Esophagus squamous epithelium (tissue), 5 donors: ENCODE measurements around the gene GPC3. TPM values are rescaled to one million over a fixed set of nuclear protein-coding genes. Genes with fewer than 3 reads are reported as not detected.

Experiments used
- DNase-seq: peaks from one replicate; lab custom pipeline; 2025; lab: John Stamatoyannopoulos, UW
- H3K27ac ChIP-seq, 4 donors: fragments of 200-600 bp; sonication (generic); one replicate each; pipeline ENCODE4 v1.5.1; 2016 to 2019; ENCODE audit warnings: mild to moderate bottlenecking in 1 of 4
- H3K27me3 ChIP-seq, 4 donors: fragments of 200-600 bp; sonication (generic); 1 replicate in 3 of 4; 2 replicates in 1 of 4; pipeline versions ENCODE4 v1.5.1 to v1.6.0; 2017 to 2021; ENCODE audit warnings: antibody characterized with exemption in 1 of 4
- H3K36me3 ChIP-seq, 3 donors: fragments of 200-600 bp; sonication (generic); one replicate each; pipeline ENCODE4 v1.5.1; 2016 to 2019
- H3K4me1 ChIP-seq, 3 donors: fragments of 200-600 bp; sonication (generic); one replicate each; pipeline ENCODE4 v1.5.1; 2017 to 2019
- H3K4me3 ChIP-seq, 4 donors: fragments of 200-600 bp; sonication (generic); 1 replicate in 3 of 4; 2 replicates in 1 of 4; pipeline ENCODE4 v1.5.1; 2016 to 2019; ENCODE audit warnings: mild to moderate bottlenecking in 2 of 4, moderate library complexity in 1 of 4
- H3K9me3 ChIP-seq, 3 donors: fragments of 200-600 bp; sonication (generic); one replicate each; pipeline ENCODE4 v1.5.1; 2016 to 2019
- CTCF ChIP-seq, 6 experiments: fragments of 450-650 bp in 4 of 6; fragments of 200-600 bp in 2 of 6; sonication (generic) in 2 of 6; IDR thresholded peaks; one replicate each; pipeline ENCODE4 v1.5.1; 2016 to 2019; ENCODE audit warnings: antibody characterized with exemption in 6 of 6, mild to moderate bottlenecking in 4 of 6, moderate library complexity in 4 of 6
- POLR2A ChIP-seq, 4 donors: fragments of 450-650 bp; IDR thresholded peaks; one replicate each; pipeline ENCODE4 v1.6.1; 2017; ENCODE audit warnings: antibody characterized with exemption in 4 of 4, mild to moderate bottlenecking in 4 of 4, moderate library complexity in 3 of 4
- WGBS, 2 donors: methylation state at CpG; one replicate each; pipeline ENCODE4 v1.1.5; 2018; 5-methylcytosine and 5-hydroxymethylcytosine counted together
- intact Hi-C: fragments of 100-400 bp; cut with DNase I; formaldehyde crosslinking; loops from one replicate; pipeline ENCODE4 v1.15.0; 2022
- total RNA-seq, 4 donors: library from RNA; depleted of rRNA; stranded (reverse); fragments of >200 nt; gene quantifications; one replicate each; pipeline ENCODE4 v1.1.0, GENCODE V29; 2016
- donor health status: DM: yes; HTN: yes; CAD: no.

GPC3 gene
- total RNA-seq, 4 donors from 2014 or later = 0.44 to 2.8 (median 1.7) TPM; not detected in 1

- Histone ChIP-seq H3K36me3 (no peaks in the 10 kb centered on the region), H3K4me1 (no peaks in the 10 kb centered on the region), H3K9me3 (no peaks in the 10 kb centered on the region), H3K4me3 (no peak overlapping the region), H3K27ac (no peak overlapping the region), H3K27me3 (no peaks in the 10 kb centered on the region)
- intact Hi-C loops = no loop called here
- DNase-seq = no peak
- WGBS, 2 donors = 49 to 73% methylated on average over 3 of the region's 3 CpGs
- no peak for TF ChIP-seq CTCF (IDR thresholded peaks at IDR 0.05)
- TF ChIP-seq POLR2A (IDR thresholded peaks at IDR 0.05) = no peak
These were observed 242.6 kb downstream of the GPC3 start for GRCh38 chrX:133742602-133743305.

DNA sequence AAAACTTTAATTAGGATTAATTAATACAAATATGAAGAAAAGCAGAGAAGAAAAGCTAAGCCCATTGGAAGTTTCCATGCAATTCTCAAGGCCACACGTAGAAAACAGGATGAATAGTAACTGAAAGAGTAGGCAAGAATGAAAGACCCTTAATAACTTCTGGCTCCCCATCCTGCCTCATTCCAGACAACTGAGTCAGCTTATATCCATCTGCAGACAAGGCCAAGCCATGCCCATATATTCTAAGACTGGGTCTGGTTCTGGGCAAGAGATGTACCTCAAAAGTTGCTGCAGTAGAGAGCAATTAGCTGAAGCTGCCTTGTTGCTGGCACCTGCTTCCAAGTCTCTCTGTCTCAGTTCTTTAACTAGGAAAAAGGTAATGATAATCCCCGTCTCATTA lies 244.1 kb downstream of the GPC3 start:
- no peaks in the 10 kb centered on the region for H3K27me3 ChIP-seq
- no peak for TF ChIP-seq CTCF (IDR thresholded peaks at IDR 0.05)
- TF ChIP-seq POLR2A (IDR thresholded peaks at IDR 0.05) = no peak
- intact Hi-C loops = no loop called here
- H3K9me3 ChIP-seq = no peaks in the 10 kb centered on the region
- 70 to 81% methylated on average over 2 of the region's 2 CpGs for WGBS, 2 donors
- DNase-seq = no peak
- H3K36me3 ChIP-seq = no peaks in the 10 kb centered on the region
- H3K4me3 ChIP-seq = no peak overlapping the region
- no peak overlapping the region for H3K27ac ChIP-seq
- H3K4me1 ChIP-seq = no peaks in the 10 kb centered on the region

DNA sequence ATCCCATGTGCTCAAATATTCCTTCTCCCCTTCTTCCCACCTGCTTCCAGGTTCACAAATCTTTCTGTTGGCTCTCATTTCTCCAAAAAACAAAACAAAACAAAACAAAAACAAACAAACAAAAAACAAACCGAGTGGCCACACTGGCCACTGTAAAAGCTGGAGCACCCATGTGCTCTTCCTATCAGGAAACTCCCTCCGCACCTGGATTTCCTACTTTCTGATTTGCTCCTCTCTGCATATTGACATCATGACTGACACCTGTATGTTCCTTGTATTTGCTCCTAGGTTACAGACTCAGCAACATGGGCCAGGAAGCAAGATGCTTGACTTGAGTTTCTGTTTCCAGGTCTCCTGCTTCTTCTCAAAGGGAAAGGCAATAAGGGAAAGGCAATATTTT lies 258.8 kb downstream of the GPC3 start:
- no peaks in the 10 kb centered on the region for H3K27me3 ChIP-seq
- TF ChIP-seq CTCF (IDR thresholded peaks at IDR 0.05) (no peak), POLR2A (IDR thresholded peaks at IDR 0.05) (no peak)
- no peak overlapping the region for H3K4me3 ChIP-seq
- WGBS, 2 donors = 45 to 58% methylated on average over 2 of the region's 2 CpGs
- no peaks in the 10 kb centered on the region for H3K36me3 ChIP-seq
- H3K9me3 ChIP-seq = no peaks in the 10 kb centered on the region
- no peaks in the 10 kb centered on the region for H3K4me1 ChIP-seq
- H3K27ac ChIP-seq = peak overlapping the region in 1 of 4 donors; percentile 6
- intact Hi-C loops = no loop called here
- no peak for DNase-seq

DNA sequence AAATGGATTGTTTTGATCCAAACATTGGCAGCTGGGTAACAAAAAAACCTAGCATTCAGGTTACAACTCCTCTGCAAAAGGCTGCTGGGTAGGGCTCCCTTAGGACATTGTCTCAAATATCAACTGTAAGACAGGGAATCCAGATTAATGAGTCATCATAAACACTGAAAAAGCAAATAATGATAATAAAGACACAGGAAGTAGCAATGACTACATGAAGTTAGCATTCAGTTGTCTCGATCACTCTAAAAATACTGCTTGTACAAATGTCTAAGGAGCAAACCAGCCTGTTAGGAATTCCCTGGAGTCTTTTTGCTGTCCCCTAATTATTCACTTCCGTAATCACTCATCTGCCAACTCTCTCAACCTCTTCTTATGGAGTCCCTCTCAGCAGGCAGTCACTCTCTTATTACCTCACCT lies 259.2 kb downstream of the GPC3 start:
- no peaks in the 10 kb centered on the region for H3K9me3 ChIP-seq
- H3K4me3 ChIP-seq = no peak overlapping the region
- intact Hi-C loops = no loop called here
- H3K4me1 ChIP-seq = no peaks in the 10 kb centered on the region
- peak overlapping the region in 1 of 4 donors; percentile 6 for H3K27ac ChIP-seq
- 20 to 23% methylated on average over 2 of the region's 2 CpGs for WGBS, 2 donors
- H3K36me3 ChIP-seq = no peaks in the 10 kb centered on the region
- no peak for DNase-seq
- H3K27me3 ChIP-seq = no peaks in the 10 kb centered on the region
- TF ChIP-seq POLR2A (IDR thresholded peaks at IDR 0.05) (no peak), CTCF (IDR thresholded peaks at IDR 0.05) (no peak)

GRCh38 chrX:133723930-133724329 lies 261.5 kb downstream of the GPC3 start:
- H3K27ac ChIP-seq = no peak overlapping the region
- no peaks in the 10 kb centered on the region for H3K27me3 ChIP-seq
- no peak for DNase-seq
- no peaks in the 10 kb centered on the region for H3K4me1 ChIP-seq
- TF ChIP-seq POLR2A (IDR thresholded peaks at IDR 0.05) (no peak), CTCF (IDR thresholded peaks at IDR 0.05) (no peak)
- H3K9me3 ChIP-seq = no peaks in the 10 kb centered on the region
- intact Hi-C loops = no loop called here
- H3K36me3 ChIP-seq = no peaks in the 10 kb centered on the region
- 76% methylated on average over 4 of the region's 4 CpGs; no CpG with 5 or more reads in 1 of the 2 donors for WGBS, 2 donors
- H3K4me3 ChIP-seq = no peak overlapping the region
